ENCODE data around the gene MYO1D.

MYO1D gene

GRCh38 chr17:32849879-32850278 lies 27.0 kb downstream of the MYO1D start:
- Histone ChIP-seq H3K4me1 (ENCODE audit: insufficient read depth, low read length) (peaks cover 13% of the 10 kb centered on the region), H3K36me3 (ENCODE audit: insufficient read depth, low read depth, low read length) (no peaks in the 10 kb centered on the region)

DNA sequence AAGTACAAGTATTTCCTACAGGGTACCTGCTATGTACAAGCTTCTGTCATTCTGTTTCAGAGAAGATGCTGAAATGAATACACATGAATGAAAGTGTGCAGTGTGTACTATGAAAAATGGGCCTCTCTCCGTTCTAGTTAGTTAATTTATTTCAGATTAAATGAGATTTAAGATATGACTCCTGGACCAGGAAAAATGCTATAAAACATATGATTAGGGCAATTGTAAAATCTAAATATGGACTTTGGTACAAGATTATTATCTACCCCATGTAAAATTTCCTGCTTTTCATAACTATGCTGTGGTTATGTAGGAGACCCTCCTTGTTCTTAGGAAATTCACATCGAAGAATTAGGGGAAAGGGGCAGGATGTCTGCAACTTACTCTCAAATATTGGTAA lies 28.9 kb downstream of the MYO1D start:
- Histone ChIP-seq H3K9me3 (ENCODE audit: insufficient read depth, low read depth, low read length) (no peaks in the 10 kb centered on the region), H3K9ac (ENCODE audit: low read depth, low read length) (no peak overlapping the region), H3K27ac (ENCODE audit: low read length) (no peak overlapping the region)

More at GRCh38 chr17:32849879-32850278, 27.0 kb downstream of the MYO1D start:
- H3K9ac ChIP-seq (ENCODE audit: low read depth, low read length): no peak overlapping the region
- H3K9me3 ChIP-seq (ENCODE audit: insufficient read depth, low read depth, low read length): no peaks in the 10 kb centered on the region
- H3K4me3 ChIP-seq (ENCODE audit: low read length): no peak overlapping the region
- H3K27ac ChIP-seq (ENCODE audit: low read length): no peak overlapping the region
- H3K27me3 ChIP-seq (ENCODE audit: insufficient read depth, low read length): no peaks in the 10 kb centered on the region

DNA sequence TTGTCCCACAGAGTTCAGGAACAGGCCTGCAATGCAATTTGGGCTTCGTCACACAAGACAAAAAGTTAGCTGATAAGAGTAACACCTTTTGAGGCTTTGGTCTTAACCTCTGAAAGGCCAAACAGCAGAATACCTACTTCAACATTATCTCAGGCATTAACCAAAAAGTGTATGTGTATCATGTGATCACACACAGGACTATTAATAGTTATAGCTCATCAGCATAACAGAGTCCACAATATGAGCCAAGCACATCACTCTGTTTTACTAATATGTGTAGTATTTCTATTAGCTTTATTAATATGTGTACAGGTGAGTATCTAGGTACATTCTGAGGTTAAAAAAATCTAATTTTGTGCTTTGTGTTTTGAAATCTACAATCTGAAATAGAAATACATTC lies 30.8 kb downstream of the MYO1D start:
- H3K4me3 ChIP-seq (ENCODE audit: low read length): no peak overlapping the region
- no peaks in the 10 kb centered on the region for H3K36me3 ChIP-seq (ENCODE audit: insufficient read depth, low read depth, low read length)
- no peaks in the 10 kb centered on the region for H3K27me3 ChIP-seq (ENCODE audit: insufficient read depth, low read length)
- H3K4me1 ChIP-seq (ENCODE audit: insufficient read depth, low read length): no peaks in the 10 kb centered on the region
- no peak overlapping the region for H3K9ac ChIP-seq (ENCODE audit: low read depth, low read length)
- H3K27ac ChIP-seq (ENCODE audit: low read length): no peak overlapping the region
- H3K9me3 ChIP-seq (ENCODE audit: insufficient read depth, low read depth, low read length): no peaks in the 10 kb centered on the region

More for the DNA sequence above, 28.9 kb downstream of the MYO1D start:
- Histone ChIP-seq H3K4me1 (ENCODE audit: insufficient read depth, low read length) (no peaks in the 10 kb centered on the region), H3K27me3 (ENCODE audit: insufficient read depth, low read length) (no peaks in the 10 kb centered on the region), H3K36me3 (ENCODE audit: insufficient read depth, low read depth, low read length) (no peaks in the 10 kb centered on the region), H3K4me3 (ENCODE audit: low read length) (no peak overlapping the region)

GRCh38 chr17:32840241-32840640 lies 36.7 kb downstream of the MYO1D start:
- Histone ChIP-seq H3K36me3 (ENCODE audit: insufficient read depth, low read depth, low read length) (no peaks in the 10 kb centered on the region), H3K27ac (ENCODE audit: low read length) (no peak overlapping the region), H3K27me3 (ENCODE audit: insufficient read depth, low read length) (no peaks in the 10 kb centered on the region), H3K9ac (ENCODE audit: low read depth, low read length) (no peak overlapping the region), H3K4me3 (ENCODE audit: low read length) (no peak overlapping the region), H3K9me3 (ENCODE audit: insufficient read depth, low read depth, low read length) (no peaks in the 10 kb centered on the region), H3K4me1 (ENCODE audit: insufficient read depth, low read length) (no peaks in the 10 kb centered on the region)

DNA sequence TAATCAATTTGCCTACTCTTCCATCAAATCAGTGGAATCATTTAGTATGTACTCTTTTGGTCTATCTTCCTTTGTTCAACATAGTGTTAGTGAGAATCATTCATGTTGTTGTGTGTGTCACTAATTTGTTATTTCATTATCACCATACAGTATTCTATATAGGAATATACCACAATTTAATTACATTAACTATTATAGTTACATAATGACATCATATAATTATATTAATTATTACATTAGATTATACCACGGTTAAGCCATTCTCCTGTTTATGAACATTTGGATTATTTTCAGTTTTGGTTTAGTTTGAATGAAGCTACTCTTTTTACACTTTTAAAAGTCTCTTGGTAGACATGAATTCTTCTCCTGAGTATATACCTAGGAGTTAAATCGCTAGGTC lies 40.4 kb downstream of the MYO1D start:
- Histone ChIP-seq H3K27ac (ENCODE audit: low read length) (no peak overlapping the region), H3K9me3 (ENCODE audit: insufficient read depth, low read depth, low read length) (no peaks in the 10 kb centered on the region), H3K9ac (ENCODE audit: low read depth, low read length) (no peak overlapping the region), H3K27me3 (ENCODE audit: insufficient read depth, low read length) (no peaks in the 10 kb centered on the region), H3K36me3 (ENCODE audit: insufficient read depth, low read depth, low read length) (no peaks in the 10 kb centered on the region), H3K4me1 (ENCODE audit: insufficient read depth, low read length) (no peaks in the 10 kb centered on the region), H3K4me3 (ENCODE audit: low read length) (no peak overlapping the region)

DNA sequence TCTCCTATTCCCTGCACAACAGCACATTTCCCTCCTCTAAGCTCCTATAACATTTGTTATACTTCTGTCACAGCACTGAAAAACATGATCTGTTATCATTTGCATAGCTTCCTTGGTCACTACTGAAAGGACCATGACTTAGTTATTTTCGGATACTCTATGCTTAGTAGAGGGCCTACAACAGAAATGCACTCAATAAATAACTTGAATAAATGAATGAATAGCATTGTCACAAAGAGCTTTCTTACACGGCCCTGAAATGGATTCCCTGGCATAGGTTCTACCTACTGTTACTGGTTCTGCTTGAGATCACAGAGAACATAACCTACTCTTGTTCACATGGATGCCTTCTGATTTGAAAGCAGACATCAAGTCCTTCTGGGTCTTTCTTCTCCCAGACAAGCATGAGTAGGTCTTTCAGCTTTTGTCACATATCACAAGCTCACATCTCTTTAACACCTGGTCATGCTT lies 41.6 kb downstream of the MYO1D start:
- Histone ChIP-seq H3K9ac (ENCODE audit: low read depth, low read length) (no peak overlapping the region), H3K27ac (ENCODE audit: low read length) (no peak overlapping the region), H3K4me3 (ENCODE audit: low read length) (no peak overlapping the region), H3K27me3 (ENCODE audit: insufficient read depth, low read length) (no peaks in the 10 kb centered on the region), H3K4me1 (ENCODE audit: insufficient read depth, low read length) (no peaks in the 10 kb centered on the region), H3K9me3 (ENCODE audit: insufficient read depth, low read depth, low read length) (no peaks in the 10 kb centered on the region), H3K36me3 (ENCODE audit: insufficient read depth, low read depth, low read length) (no peaks in the 10 kb centered on the region)

- H3K4me3 ChIP-seq (ENCODE audit: low read length): no peak overlapping the region
- H3K27ac ChIP-seq (ENCODE audit: low read length): no peak overlapping the region
- no peaks in the 10 kb centered on the region for H3K27me3 ChIP-seq (ENCODE audit: insufficient read depth, low read length)
- H3K36me3 ChIP-seq (ENCODE audit: insufficient read depth, low read depth, low read length): no peaks in the 10 kb centered on the region
- no peaks in the 10 kb centered on the region for H3K4me1 ChIP-seq (ENCODE audit: insufficient read depth, low read length)
- H3K9me3 ChIP-seq (ENCODE audit: insufficient read depth, low read depth, low read length): no peaks in the 10 kb centered on the region
- no peak overlapping the region for H3K9ac ChIP-seq (ENCODE audit: low read depth, low read length)
Measured at GRCh38 chr17:32834104-32834503, 42.8 kb downstream of the MYO1D start.

DNA sequence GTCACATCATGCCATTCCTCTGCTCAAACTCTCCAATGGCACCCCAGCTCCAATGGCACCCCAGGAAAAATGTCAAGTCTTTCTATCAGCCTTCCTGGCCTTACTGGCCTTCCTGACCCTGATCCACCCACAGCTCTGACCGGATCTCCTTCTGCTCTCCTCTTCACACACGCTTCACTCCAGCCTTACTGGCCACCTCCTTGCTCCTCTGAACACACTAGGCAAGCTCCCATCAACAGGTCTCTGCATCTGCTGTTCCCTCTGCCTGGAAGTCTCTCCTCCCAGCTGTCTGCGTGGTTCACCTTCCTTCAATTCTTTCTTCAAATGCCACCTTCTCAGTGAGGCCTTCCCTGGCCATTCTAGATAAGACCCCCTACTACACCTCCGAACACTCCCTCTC lies 43.4 kb downstream of the MYO1D start:
- Histone ChIP-seq H3K36me3 (ENCODE audit: insufficient read depth, low read depth, low read length) (no peaks in the 10 kb centered on the region), H3K4me1 (ENCODE audit: insufficient read depth, low read length) (no peaks in the 10 kb centered on the region), H3K4me3 (ENCODE audit: low read length) (no peak overlapping the region), H3K9ac (ENCODE audit: low read depth, low read length) (no peak overlapping the region), H3K27ac (ENCODE audit: low read length) (no peak overlapping the region), H3K27me3 (ENCODE audit: insufficient read depth, low read length) (no peaks in the 10 kb centered on the region), H3K9me3 (ENCODE audit: insufficient read depth, low read depth, low read length) (no peaks in the 10 kb centered on the region)

GRCh38 chr17:32833076-32833475 lies 43.8 kb downstream of the MYO1D start:
- H3K27me3 ChIP-seq (ENCODE audit: insufficient read depth, low read length): no peaks in the 10 kb centered on the region
- H3K4me1 ChIP-seq (ENCODE audit: insufficient read depth, low read length): no peaks in the 10 kb centered on the region
- H3K9me3 ChIP-seq (ENCODE audit: insufficient read depth, low read depth, low read length): no peaks in the 10 kb centered on the region
- H3K4me3 ChIP-seq (ENCODE audit: low read length): no peak overlapping the region
- no peaks in the 10 kb centered on the region for H3K36me3 ChIP-seq (ENCODE audit: insufficient read depth, low read depth, low read length)
- H3K27ac ChIP-seq (ENCODE audit: low read length): no peak overlapping the region
- no peak overlapping the region for H3K9ac ChIP-seq (ENCODE audit: low read depth, low read length)

DNA sequence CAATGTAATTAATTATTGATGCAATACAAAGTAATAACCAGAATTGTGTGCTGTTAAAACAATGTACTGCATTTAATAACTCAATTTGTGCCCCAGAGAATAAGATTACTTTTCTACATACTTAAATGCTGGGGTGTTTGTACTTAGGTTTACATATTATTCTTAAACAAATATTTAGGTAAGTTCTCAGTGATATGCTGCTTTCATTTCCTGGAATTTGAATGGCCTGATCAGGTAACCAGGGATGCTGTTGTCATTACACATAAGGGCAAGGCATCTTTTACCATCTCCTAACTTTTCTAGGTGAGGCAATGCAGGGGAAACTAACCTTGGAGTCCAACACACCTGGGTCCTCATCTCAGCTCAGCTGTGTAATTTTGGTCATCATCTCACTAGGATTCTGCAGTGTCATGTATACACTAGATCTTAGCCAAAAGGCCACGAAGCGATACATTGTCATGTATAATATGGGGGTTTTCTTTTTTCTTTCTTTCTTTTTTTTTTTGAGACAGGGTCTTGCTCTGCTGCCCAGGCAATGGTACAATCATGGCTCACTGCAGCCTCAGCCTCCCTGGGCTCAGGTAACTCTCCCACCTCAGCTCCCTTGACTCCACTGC lies 45.2 kb downstream of the MYO1D start:
- Histone ChIP-seq H3K9ac (ENCODE audit: low read depth, low read length) (no peak overlapping the region), H3K36me3 (ENCODE audit: insufficient read depth, low read depth, low read length) (no peaks in the 10 kb centered on the region), H3K9me3 (ENCODE audit: insufficient read depth, low read depth, low read length) (no peaks in the 10 kb centered on the region), H3K4me3 (ENCODE audit: low read length) (no peak overlapping the region), H3K4me1 (ENCODE audit: insufficient read depth, low read length) (no peaks in the 10 kb centered on the region), H3K27me3 (ENCODE audit: insufficient read depth, low read length) (no peaks in the 10 kb centered on the region), H3K27ac (ENCODE audit: low read length) (no peak overlapping the region)

DNA sequence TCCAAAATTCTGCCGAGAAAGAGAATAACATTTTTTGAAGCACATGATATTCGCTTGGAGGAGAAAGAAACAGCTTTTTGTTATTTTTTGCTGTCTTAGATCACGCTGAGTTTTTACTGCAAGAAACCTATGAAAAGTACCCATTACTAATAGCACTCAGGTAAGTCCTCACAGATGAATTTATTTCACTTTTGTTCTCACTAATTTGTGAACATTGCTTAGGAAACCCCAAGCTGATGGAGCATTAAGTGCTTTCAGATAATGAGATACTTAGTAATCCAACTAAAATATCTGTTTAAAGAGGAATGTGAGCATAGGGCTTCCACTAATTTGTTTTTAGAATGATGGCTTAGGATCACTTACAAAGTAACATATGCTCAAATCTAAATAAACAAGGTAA lies 45.7 kb downstream of the MYO1D start:
- no peaks in the 10 kb centered on the region for H3K36me3 ChIP-seq (ENCODE audit: insufficient read depth, low read depth, low read length)
- H3K27me3 ChIP-seq (ENCODE audit: insufficient read depth, low read length): no peaks in the 10 kb centered on the region
- no peaks in the 10 kb centered on the region for H3K4me1 ChIP-seq (ENCODE audit: insufficient read depth, low read length)
- H3K4me3 ChIP-seq (ENCODE audit: low read length): no peak overlapping the region
- H3K27ac ChIP-seq (ENCODE audit: low read length): no peak overlapping the region
- H3K9ac ChIP-seq (ENCODE audit: low read depth, low read length): no peak overlapping the region
- H3K9me3 ChIP-seq (ENCODE audit: insufficient read depth, low read depth, low read length): no peaks in the 10 kb centered on the region

GRCh38 chr17:32828822-32829221 lies 48.1 kb downstream of the MYO1D start:
- Histone ChIP-seq H3K9ac (ENCODE audit: low read depth, low read length) (no peak overlapping the region), H3K27me3 (ENCODE audit: insufficient read depth, low read length) (no peaks in the 10 kb centered on the region), H3K36me3 (ENCODE audit: insufficient read depth, low read depth, low read length) (no peaks in the 10 kb centered on the region), H3K27ac (ENCODE audit: low read length) (no peak overlapping the region), H3K9me3 (ENCODE audit: insufficient read depth, low read depth, low read length) (no peaks in the 10 kb centered on the region), H3K4me3 (ENCODE audit: low read length) (no peak overlapping the region), H3K4me1 (ENCODE audit: insufficient read depth, low read length) (no peaks in the 10 kb centered on the region)

All from iPS-20b (cell line).